Liver (tissue), 3 donors: ENCODE data around the gene MED8.

Experiments used
- EGR1 ChIP-seq, 2 donors: IDR thresholded peaks; 2 replicates each; pipeline ENCODE4 v1.6.1; 2016 to 2018; ENCODE audit warnings: antibody characterized with exemption in 2 of 2, low read depth in 2 of 2
- GABPA ChIP-seq, 2 donors: IDR thresholded peaks in 1 of 2; conservative IDR thresholded peaks in 1 of 2; 2 replicates each; pipeline ENCODE4 v1.6.1; 2016; ENCODE audit warnings: antibody characterized with exemption in 2 of 2, mild to moderate bottlenecking in 1 of 2, moderate library complexity in 1 of 2
- HNF4G ChIP-seq: IDR thresholded peaks from 2 replicates; pipeline ENCODE4 v1.6.1; 2016; ENCODE audit warnings: antibody characterized with exemption
- JUND ChIP-seq, 2 donors: IDR thresholded peaks; 2 replicates each; pipeline ENCODE4 v1.6.1; 2016; ENCODE audit warnings: antibody characterized with exemption in 2 of 2
- RXRA ChIP-seq, 2 donors: IDR thresholded peaks; 2 replicates each; pipeline ENCODE4 v1.6.1; 2017 to 2018; ENCODE audit warnings: antibody characterized with exemption in 2 of 2, mild to moderate bottlenecking in 1 of 2
- SP1 ChIP-seq: IDR thresholded peaks from 2 replicates; pipeline ENCODE4 v1.6.1; 2018; ENCODE audit warnings: antibody characterized with exemption, mild to moderate bottlenecking
- TAF1 ChIP-seq: conservative IDR thresholded peaks from 2 replicates; pipeline ENCODE4 v1.6.1; 2016; ENCODE audit warnings: antibody characterized with exemption, mild to moderate bottlenecking
- YY1 ChIP-seq: IDR thresholded peaks from 2 replicates; pipeline ENCODE4 v1.6.1; 2016; ENCODE audit warnings: antibody characterized with exemption, mild to moderate bottlenecking
- TF ChIP-seq, protein P1 (sequence below): fragments of 150-350 bp; IDR thresholded peaks from 2 replicates; pipeline ENCODE4 v1.5.1; 2017; ENCODE audit warnings: improper control_type of control experiment, low read depth, low read length; ENCODE audit not compliant: missing input control
- TF ChIP-seq, protein P2 (sequence below): IDR thresholded peaks from 2 replicates; pipeline ENCODE4 v1.6.1; 2016; ENCODE audit warnings: antibody characterized with exemption, mild to moderate bottlenecking
- donor health status: healthy.
- donor health status: healthy.

DNA sequence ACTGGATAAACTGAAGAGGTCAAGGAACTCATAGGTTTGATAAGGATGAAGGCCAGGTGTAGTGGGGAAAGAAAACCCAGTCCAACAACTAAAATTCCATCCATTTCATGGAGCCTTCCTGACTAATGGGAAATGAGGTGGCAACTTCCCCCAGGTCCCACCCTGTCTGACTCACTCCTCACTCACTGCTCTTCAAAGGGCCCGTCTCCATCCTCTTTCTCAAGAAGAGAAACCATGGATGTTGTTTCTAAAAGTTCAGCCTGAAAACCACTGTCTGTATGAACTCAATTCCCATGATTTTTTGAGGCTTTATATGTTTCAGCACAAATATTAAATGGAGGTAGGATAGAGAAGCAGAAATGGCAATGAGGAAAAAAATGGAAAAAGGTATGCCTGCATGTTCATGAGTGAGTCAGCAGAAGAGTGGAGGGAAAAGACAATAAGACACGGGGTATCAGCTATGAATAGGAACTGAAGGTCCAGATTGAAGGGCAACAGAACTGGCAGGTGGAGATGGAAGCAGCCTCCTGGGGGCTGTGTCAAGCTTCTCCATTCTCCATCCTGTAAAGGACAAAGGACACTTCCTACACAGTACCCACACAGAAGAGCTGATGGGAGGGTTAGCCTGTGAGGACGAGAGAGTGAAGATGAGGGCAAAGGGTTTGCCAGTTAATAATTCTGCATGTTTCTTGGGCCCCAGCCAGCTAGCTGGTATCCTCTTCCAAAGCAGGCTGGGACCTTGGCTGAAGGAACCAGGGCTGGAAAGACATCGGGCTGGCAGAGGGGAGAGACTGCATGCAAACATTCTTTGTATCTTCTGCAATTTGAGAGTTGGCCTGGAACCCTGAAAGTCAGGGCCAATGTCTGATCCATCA is 16.3 kb downstream of the MED8 start:
- TF ChIP-seq JUND (IDR thresholded peaks at IDR 0.05) (no peak), SP1 (no peak), YY1 (no peak), HNF4G (no peak), RXRA (IDR thresholded peaks at IDR 0.05) (no peak), TAF1 (no peak), GABPA (IDR thresholded peaks at IDR 0.05 in 1 of 2, conservative IDR thresholded peaks at IDR 0.05 in 1 of 2) (no peak), EGR1 (IDR thresholded peaks at IDR 0.05; ENCODE audit: low read depth in 2 of 2) (no peak)
- TF ChIP-seq, protein P1, sequence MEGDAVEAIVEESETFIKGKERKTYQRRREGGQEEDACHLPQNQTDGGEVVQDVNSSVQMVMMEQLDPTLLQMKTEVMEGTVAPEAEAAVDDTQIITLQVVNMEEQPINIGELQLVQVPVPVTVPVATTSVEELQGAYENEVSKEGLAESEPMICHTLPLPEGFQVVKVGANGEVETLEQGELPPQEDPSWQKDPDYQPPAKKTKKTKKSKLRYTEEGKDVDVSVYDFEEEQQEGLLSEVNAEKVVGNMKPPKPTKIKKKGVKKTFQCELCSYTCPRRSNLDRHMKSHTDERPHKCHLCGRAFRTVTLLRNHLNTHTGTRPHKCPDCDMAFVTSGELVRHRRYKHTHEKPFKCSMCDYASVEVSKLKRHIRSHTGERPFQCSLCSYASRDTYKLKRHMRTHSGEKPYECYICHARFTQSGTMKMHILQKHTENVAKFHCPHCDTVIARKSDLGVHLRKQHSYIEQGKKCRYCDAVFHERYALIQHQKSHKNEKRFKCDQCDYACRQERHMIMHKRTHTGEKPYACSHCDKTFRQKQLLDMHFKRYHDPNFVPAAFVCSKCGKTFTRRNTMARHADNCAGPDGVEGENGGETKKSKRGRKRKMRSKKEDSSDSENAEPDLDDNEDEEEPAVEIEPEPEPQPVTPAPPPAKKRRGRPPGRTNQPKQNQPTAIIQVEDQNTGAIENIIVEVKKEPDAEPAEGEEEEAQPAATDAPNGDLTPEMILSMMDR: no peak
- TF ChIP-seq, protein P2, sequence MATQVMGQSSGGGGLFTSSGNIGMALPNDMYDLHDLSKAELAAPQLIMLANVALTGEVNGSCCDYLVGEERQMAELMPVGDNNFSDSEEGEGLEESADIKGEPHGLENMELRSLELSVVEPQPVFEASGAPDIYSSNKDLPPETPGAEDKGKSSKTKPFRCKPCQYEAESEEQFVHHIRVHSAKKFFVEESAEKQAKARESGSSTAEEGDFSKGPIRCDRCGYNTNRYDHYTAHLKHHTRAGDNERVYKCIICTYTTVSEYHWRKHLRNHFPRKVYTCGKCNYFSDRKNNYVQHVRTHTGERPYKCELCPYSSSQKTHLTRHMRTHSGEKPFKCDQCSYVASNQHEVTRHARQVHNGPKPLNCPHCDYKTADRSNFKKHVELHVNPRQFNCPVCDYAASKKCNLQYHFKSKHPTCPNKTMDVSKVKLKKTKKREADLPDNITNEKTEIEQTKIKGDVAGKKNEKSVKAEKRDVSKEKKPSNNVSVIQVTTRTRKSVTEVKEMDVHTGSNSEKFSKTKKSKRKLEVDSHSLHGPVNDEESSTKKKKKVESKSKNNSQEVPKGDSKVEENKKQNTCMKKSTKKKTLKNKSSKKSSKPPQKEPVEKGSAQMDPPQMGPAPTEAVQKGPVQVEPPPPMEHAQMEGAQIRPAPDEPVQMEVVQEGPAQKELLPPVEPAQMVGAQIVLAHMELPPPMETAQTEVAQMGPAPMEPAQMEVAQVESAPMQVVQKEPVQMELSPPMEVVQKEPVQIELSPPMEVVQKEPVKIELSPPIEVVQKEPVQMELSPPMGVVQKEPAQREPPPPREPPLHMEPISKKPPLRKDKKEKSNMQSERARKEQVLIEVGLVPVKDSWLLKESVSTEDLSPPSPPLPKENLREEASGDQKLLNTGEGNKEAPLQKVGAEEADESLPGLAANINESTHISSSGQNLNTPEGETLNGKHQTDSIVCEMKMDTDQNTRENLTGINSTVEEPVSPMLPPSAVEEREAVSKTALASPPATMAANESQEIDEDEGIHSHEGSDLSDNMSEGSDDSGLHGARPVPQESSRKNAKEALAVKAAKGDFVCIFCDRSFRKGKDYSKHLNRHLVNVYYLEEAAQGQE: no peak
